DOHH2 (cell line): Measurements from ENCODE around the gene VPS33B.

Source experiments
- EZH2phosphoT487 ChIP-seq: fragments of 200-600 bp; sonication (generic); IDR thresholded peaks from 2 replicates; pipeline ENCODE4 v1.6.1; 2017; ENCODE audit warnings: borderline replicate concordance, mild to moderate bottlenecking, antibody characterized with exemption, low read length, moderate library complexity, mixed read lengths
- TF ChIP-seq, protein P1 (sequence below): fragments of 200-600 bp; sonication (generic); IDR thresholded peaks from one replicate; pipeline ENCODE4 v1.5.1; 2014; ENCODE audit warnings: antibody characterized with exemption, mild to moderate bottlenecking, low read depth, low read length; ENCODE audit not compliant: poor library complexity, severe bottlenecking

DNA sequence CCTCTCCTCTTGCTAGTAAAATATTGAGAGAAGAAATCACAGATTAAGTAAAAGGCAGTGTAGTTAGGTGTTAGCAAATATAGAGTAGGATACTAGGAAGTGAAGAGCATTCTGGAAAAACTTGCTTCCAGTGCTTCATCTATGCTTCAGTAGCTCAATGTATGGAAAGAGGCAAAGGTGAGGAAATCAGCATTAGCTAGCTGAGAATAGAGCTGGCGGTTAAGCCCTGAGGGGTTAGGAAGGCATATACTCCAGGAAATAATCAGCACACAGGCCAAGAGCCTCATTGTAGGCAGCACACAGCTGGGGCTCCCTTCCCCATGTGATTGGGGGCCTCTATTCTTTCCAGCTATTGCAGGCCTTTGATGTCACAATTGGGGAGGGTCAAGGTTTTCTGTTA, 54.0 kb downstream of the VPS33B start:
- TF ChIP-seq, protein P1, sequence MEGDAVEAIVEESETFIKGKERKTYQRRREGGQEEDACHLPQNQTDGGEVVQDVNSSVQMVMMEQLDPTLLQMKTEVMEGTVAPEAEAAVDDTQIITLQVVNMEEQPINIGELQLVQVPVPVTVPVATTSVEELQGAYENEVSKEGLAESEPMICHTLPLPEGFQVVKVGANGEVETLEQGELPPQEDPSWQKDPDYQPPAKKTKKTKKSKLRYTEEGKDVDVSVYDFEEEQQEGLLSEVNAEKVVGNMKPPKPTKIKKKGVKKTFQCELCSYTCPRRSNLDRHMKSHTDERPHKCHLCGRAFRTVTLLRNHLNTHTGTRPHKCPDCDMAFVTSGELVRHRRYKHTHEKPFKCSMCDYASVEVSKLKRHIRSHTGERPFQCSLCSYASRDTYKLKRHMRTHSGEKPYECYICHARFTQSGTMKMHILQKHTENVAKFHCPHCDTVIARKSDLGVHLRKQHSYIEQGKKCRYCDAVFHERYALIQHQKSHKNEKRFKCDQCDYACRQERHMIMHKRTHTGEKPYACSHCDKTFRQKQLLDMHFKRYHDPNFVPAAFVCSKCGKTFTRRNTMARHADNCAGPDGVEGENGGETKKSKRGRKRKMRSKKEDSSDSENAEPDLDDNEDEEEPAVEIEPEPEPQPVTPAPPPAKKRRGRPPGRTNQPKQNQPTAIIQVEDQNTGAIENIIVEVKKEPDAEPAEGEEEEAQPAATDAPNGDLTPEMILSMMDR, result no peak
- no peak for TF ChIP-seq EZH2phosphoT487
